ENCODE data around the gene MSS51.
A peak's percentile ranks its signal among the peaks of the same experiment; 100 is the strongest.
"Not testable (repeated sequence)": the region's sequence is repeated elsewhere in the genome, so short reads cannot be mapped to it uniquely, and the experiment has no call there.

Gene MSS51

DNA sequence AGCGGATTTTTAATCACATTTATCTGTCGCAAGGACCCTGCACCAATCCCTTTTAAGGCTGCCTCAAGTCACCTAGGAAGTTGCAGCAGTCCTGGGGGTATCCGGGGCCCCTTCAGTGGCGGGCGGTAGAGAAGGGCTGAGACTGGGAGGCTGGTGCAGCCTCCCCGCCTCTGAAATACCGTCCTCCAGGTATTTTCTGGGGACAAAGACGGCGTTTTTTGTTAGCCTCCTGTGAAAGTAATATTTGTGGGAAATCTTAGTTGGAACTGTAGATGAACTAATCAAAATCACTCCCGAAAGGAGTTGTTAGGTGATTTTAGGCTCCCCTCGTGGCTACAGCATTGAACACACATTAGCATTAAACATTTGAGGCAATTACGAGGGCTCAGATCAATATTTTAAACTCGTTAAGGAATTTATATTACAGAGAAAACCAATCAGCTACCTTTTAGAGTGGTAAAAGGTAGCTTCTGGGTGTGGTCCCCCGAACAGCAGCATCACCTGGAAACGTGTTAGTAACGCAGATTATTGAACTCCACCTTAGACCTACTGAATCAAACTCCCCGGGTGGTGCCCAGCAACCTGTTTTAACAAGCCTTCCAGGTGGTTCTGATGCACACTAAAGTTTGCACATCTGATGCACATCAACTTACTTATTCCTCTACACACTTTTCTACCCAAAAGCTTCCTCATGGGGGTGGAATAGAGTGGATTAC, 19.0 kb downstream of the MSS51 start:
- no peak for DNase-seq (ENCODE audit: low read depth in 1 of 2, low spot score in 1 of 2)

- DNase-seq (ENCODE audit: low read depth in 1 of 2, low spot score in 1 of 2): peak; percentile 88 to 90
Observed at GRCh38 chr10:73413528-73414229, 19.7 kb downstream of the MSS51 start, which contains the start of gene ANXA7. ANXA7 (minus strand) TSS chr10:73414058; CDS start chr10:73400856, 13,202 bp downstream.

GRCh38 chr10:73413108-73413527, 20.2 kb downstream of the MSS51 start:
- no peak for DNase-seq (ENCODE audit: low read depth in 1 of 2, low spot score in 1 of 2)

GRCh38 chr10:73410897-73411296, 22.5 kb downstream of the MSS51 start:
- DNase-seq (ENCODE audit: low read depth in 1 of 2, low spot score in 1 of 2): no peak

DNA sequence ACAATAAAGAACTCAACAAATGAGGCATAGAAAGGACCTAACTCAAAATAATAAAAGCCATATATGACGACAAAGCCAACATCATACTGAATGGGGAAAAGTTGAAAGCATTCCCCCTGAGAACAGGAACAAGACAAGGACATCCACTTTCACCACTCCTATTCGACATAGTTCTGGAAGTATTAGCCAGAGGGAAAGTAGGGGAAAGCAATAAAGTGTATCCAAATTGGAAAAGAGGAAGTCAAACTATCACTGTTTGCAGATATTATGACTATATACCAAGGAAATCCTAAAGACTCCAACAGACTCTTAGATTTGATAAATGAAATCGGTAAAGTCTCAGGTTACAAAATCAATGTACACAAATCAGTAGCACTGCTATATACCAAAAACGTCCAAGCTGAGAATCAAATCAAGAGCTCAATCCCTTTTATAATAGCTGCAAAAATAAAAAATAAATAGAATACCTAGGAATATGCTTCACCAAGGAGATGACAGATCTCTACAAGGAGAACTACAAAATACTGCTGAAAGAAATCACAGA, 24.3 kb downstream of the MSS51 start:
- no peak for DNase-seq (ENCODE audit: low read depth in 1 of 2, low spot score in 1 of 2)

- no peak for DNase-seq (ENCODE audit: low read depth in 1 of 2, low spot score in 1 of 2)
Observed at GRCh38 chr10:73408061-73408460, 25.3 kb downstream of the MSS51 start.

DNA sequence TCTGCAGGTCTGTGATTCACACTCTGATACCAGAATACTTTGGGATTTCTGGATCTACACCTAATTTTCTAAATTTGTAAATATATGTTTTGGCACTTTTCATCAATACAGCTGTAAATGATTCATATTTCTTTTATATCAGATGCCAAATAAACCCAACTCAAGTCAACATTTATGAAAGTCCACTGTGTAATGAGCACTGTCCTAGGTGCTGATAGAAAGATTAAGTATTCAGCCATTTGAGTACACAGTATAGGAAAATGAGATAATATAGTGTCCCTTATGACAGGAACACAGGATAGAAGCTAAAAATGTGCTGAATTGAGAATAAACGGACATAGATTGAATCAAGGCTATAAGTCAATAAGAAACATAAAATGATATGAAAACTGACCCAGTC, 25.9 kb downstream of the MSS51 start:
- DNase-seq (ENCODE audit: low read depth in 1 of 2, low spot score in 1 of 2): no peak

GRCh38 chr10:73406846-73407245, 26.5 kb downstream of the MSS51 start:
- DNase-seq (ENCODE audit: low read depth in 1 of 2, low spot score in 1 of 2): no peak

GRCh38 chr10:73405556-73405955, 27.8 kb downstream of the MSS51 start:
- DNase-seq (ENCODE audit: low read depth in 1 of 2, low spot score in 1 of 2): no peak

DNA sequence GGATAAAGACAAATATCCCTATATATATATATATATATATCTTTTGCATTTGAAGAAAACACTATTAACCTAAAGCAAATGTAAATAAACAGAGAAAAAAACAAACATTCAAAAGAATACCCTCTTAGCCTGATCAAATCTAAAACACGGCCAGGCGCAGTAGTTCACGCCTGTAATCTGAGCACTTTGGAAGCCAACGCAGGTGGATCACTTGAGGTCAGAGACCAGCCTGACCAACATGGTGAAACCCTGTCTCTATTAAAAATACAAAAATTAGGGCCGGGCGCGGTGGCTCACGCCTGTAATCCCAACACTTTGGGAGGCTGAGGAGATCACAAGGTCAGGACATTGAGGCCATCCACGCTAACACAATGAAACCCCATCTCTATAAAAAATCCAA, 28.7 kb downstream of the MSS51 start:
- no peak for DNase-seq (ENCODE audit: low read depth in 1 of 2, low spot score in 1 of 2)

DNA sequence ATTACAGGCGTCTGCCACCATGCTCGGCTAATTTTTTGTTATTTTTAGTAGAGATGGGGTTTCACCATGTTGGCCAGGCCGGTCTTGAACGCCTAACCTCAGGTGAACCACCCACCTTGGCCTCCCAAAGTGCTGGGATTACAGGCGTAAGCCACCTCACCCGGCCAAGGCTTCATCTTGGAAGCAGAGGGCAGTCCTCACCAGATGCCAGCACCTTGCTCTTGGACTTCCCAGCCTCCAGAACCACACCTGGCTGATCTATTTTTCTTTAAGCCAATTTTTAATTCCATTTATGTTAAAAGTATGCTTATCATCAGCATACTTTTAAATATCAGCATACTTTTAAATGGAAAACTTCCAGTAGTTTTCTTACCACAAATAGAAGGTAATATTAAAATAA, 31.7 kb downstream of the MSS51 start:
- no peak for DNase-seq (ENCODE audit: low read depth in 1 of 2, low spot score in 1 of 2)

DNA sequence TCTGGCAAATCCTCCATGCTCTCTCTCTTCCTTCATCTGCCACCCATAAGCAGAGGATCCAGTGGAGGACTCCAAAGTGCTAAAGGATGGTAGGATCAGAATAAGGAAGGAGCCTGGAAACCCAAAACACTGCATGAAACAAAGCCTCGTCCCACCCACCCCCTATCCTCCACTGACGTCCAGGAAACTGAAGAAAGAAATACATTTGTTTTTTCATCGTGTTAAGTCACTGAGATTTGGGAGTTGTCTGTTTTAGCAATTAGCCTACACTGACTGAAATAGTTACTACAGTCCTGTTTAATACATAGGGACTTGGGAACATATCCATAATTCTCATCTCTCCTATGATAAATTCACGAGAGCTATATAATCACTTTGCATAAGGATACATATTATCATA, 34.3 kb downstream of the MSS51 start:
- DNase-seq (ENCODE audit: low read depth in 1 of 2, low spot score in 1 of 2): no peak

GRCh38 chr10:73398024-73398423, 35.3 kb downstream of the MSS51 start:
- DNase-seq (ENCODE audit: low read depth in 1 of 2, low spot score in 1 of 2): no peak

- not testable (repeated sequence) for DNase-seq (ENCODE audit: low read depth in 1 of 2, low spot score in 1 of 2)
Observed at GRCh38 chr10:73394325-73394724, 39.0 kb downstream of the MSS51 start.

DNA sequence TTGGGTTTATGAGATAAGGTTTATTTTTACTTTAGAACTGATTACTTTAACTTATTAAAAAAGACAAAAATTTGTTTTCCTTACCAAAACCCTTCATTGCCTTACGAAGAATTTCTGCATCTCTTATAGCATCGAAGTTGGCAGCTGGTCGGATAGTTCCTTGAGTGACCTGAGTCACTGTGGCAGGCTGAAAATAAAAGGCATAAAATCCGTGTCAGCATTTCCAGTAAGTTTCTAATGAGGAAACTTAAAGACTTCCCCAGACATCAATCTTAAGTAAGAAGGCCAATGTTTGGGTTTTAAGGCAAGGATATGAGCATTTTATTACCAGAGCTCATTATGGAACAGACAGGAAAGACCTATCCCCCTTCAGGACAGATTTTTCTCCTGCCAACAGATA, 45.1 kb downstream of the MSS51 start:
- no peak for DNase-seq (ENCODE audit: low read depth in 1 of 2, low spot score in 1 of 2)

DNA sequence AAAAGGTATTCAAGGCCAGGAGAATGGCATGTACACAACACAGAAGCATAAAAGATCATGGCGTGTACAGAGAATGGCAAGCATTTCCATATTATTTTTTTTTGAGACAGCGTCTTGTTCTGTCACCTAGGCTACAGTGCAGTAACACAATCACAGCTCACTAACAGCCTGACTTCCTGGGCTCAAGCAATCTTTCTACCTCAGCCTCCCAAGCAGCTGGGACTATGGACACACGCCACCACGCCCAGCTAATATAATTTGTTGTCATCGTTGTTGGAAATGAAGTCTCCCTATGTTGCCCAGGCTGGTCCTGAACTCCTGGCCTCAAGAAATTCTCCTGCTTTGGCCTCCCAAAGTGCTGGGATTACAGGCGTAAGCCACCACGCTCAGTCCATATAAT, 46.8 kb downstream of the MSS51 start:
- no peak for DNase-seq (ENCODE audit: low read depth in 1 of 2, low spot score in 1 of 2)

DNA sequence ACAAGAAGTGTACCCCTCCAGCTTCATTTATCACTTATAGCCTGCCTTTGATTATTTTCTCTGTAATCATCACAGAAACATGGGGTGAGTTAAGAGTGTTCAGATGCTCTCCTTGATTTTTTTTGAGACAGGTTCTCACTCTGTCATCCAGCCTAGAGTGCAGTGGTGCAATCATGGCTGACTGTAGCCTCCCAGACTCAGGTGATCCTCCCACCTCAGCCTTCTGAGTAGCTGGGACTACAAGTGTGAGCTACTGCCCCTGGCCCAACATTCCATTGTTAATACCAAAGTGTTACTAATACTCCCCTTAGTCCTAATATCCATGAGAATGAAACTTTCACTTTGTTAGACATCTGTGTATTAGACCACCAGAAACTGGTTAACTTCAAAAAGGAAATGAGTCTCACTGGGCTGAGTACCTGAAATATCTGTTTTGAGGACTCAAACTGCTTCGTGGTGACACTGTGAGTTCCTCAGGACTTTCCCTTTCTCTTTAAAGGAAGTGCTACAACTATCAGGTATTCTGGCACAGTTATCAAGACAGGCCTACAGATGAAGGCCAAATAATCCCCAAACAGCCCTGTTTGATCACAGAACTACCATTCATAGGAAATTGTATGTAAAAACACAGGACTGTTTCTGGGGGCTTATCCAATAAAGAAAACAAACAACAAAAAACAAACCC, 54.2 kb downstream of the MSS51 start:
- no peak for DNase-seq (ENCODE audit: low read depth in 1 of 2, low spot score in 1 of 2)

DNA sequence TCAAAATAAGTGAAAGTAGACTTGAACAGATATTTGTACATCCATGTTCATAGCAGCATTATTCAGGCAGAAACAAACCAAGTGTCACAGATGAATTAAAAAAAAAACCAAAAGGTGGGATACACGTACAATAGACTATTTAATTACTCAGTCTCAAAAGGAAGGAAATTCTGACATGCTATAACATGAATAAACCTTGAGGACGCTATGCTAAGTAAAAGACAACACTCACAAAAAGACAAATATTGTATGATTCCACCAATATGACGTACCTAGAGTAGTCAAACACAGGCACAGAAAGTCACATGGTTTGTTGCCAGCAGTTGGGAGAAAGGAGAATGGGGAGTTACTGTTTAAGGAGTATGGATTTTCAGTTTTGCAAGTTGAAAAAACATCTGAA, 56.7 kb downstream of the MSS51 start:
- no peak for DNase-seq (ENCODE audit: low read depth in 1 of 2, low spot score in 1 of 2)
